Measurements from ENCODE around the gene XPO6. TPM values are rescaled to one million over a fixed set of nuclear protein-coding genes. Genes with fewer than 3 reads are reported as not detected.

XPO6 gene
- polyA plus RNA-seq, 1 of the 3 experiments (the other 2 are of a cell fraction), result 97.1 TPM

DNA sequence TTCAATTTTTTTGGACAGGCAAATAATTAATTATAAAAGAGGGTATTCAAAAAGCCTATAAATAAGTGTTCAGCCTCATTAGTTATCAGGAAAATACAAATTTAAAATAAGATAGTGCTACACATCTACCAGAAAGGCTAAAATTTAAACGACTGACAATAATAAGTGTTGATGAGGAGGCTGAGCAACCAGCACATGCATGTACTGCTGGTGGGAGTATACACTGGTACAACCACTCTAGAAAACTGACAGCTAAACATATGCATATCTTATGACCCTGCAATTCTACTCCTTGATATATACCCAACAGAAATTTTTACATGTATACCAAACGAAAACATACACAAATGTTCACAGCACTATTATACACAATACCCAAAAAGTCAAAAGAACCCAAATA lies 27.1 kb downstream of the XPO6 start:
- H3K9ac ChIP-seq, result no peak overlapping the region
- peaks cover 18% of the 10 kb centered on the region for H3F3A ChIP-seq (replicated peaks; ENCODE audit: insufficient read depth)
- H2AFZ ChIP-seq (ENCODE audit: low read depth), result no peak overlapping the region
- ChIA-PET CTCF (interaction anchor here (1.3 to 1.7 kb wide), 2 partner anchors 10 to 27 kb away, joined by 3 to 4 read pairs; no protein-coding TSS in a partner anchor), POLR2A (no interaction called here)
- no peaks in the 10 kb centered on the region for H3K27me3 ChIP-seq (ENCODE audit: insufficient read depth)
- H3K4me2 ChIP-seq, result no peak overlapping the region
- H3K27ac ChIP-seq (ENCODE audit: low read depth in 2 of 2, low read length in 1 of 2), result no peak overlapping the region
- H3K9me2 ChIP-seq, result no peaks in the 10 kb centered on the region
- DNase-seq, result no peak
- H3K4me3 ChIP-seq (ENCODE audit: low read depth in 2 of 2, low read length in 1 of 2), result no peak overlapping the region
- WGBS (ENCODE audit: low lambda C conversion rate), result 93% methylated on average over 2 of the region's 2 CpGs
- H3K79me2 ChIP-seq (ENCODE audit: insufficient read depth), result peaks cover 96% of the 10 kb centered on the region
- H3K4me1 ChIP-seq (ENCODE audit: control insufficient read depth in 1 of 2, insufficient read depth in 2 of 2, low read depth in 1 of 2, low read length in 1 of 2), result peaks cover 8 to 46% of the 10 kb centered on the region in 2 experiments
- H3K36me3 ChIP-seq (replicated peaks in 1 of 2; ENCODE audit: control insufficient read depth in 1 of 2, insufficient read depth in 2 of 2, low read length in 1 of 2), result peaks cover 8 to 11% of the 10 kb centered on the region in 2 experiments
- peaks cover 76% of the 10 kb centered on the region for H4K20me1 ChIP-seq (ENCODE audit: insufficient read depth)
- no peak for TF ChIP-seq TCF12 (IDR thresholded peaks at IDR 0.05)
- H3K9me3 ChIP-seq, result peaks cover 5% of the 10 kb centered on the region; the same call in 1 of the 2 replicates

DNA sequence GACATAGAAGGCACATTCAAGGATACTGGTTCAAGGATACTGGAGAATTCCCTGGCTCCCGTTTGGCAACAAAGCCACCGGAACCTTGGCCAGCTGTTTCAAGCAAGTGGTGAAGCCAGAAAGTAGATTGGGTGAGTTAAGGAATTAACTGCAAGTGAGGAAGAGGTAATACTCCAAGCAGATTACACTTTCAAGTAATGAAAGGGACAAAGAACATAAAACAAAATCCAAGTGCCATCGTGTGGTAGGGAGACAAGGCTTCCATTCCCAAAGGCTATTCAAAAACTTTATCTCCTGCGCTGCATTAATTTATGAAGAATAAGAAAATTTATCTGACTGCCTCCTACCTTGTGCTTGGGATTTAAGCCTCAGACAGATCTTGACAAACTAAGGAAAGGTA lies 27.8 kb downstream of the XPO6 start:
- DNase-seq, result no peak
- 93% methylated on average over 4 of the region's 4 CpGs for WGBS (ENCODE audit: low lambda C conversion rate)
- Histone ChIP-seq H3K27ac (ENCODE audit: low read depth in 2 of 2, low read length in 1 of 2) (peak overlapping the region in 1 of 2 experiments; percentile 10; a peak in 1 of 4 replicates), H3K4me2 (no peak overlapping the region), H3K4me3 (ENCODE audit: low read depth in 2 of 2, low read length in 1 of 2) (no peak overlapping the region), H2AFZ (ENCODE audit: low read depth) (no peak overlapping the region), H3K9ac (no peak overlapping the region), H3K36me3 (replicated peaks in 1 of 2; ENCODE audit: control insufficient read depth in 1 of 2, insufficient read depth in 2 of 2, low read length in 1 of 2) (peaks cover 8 to 13% of the 10 kb centered on the region in 2 experiments), H3K4me1 (ENCODE audit: control insufficient read depth in 1 of 2, insufficient read depth in 2 of 2, low read depth in 1 of 2, low read length in 1 of 2) (peaks cover 8 to 40% of the 10 kb centered on the region in 2 experiments), H3K27me3 (ENCODE audit: insufficient read depth) (no peaks in the 10 kb centered on the region), H3K9me2 (no peaks in the 10 kb centered on the region), H3F3A (replicated peaks; ENCODE audit: insufficient read depth) (peaks cover 18% of the 10 kb centered on the region), H3K9me3 (peaks cover 5% of the 10 kb centered on the region; the same call in 1 of the 2 replicates), H4K20me1 (ENCODE audit: insufficient read depth) (peaks cover 77% of the 10 kb centered on the region), H3K79me2 (ENCODE audit: insufficient read depth) (peaks cover 96% of the 10 kb centered on the region)
- POLR2A ChIA-PET, result interaction anchor here (0.6 kb wide), 1 partner anchor 854 kb away, joined by 3 read pairs; no protein-coding TSS in a partner anchor
- CTCF ChIA-PET, result interaction anchor here (0.8 to 1.7 kb wide), 2 partner anchors 27 to 33 kb away, joined by 3 to 4 read pairs; no protein-coding TSS in a partner anchor
- TF ChIP-seq RCOR1 (IDR thresholded peaks at IDR 0.05; ENCODE audit: low read length) (no peak), RXRA (IDR thresholded peaks at IDR 0.05; ENCODE audit: borderline replicate concordance, low read depth) (no peak), MAX (IDR thresholded peaks at IDR 0.05; ENCODE audit: low read depth) (no peak), FOSL2 (IDR thresholded peaks at IDR 0.05; ENCODE audit: borderline replicate concordance, low read depth) (no peak), TEAD4 (IDR thresholded peaks at IDR 0.05; ENCODE audit: borderline replicate concordance, insufficient read depth) (no peak), USF2 (IDR thresholded peaks at IDR 0.05; ENCODE audit: borderline replicate concordance, low read depth, low read length) (no peak), YY1 (IDR thresholded peaks at IDR 0.05; ENCODE audit: low read depth) (no peak), SMC3 (IDR thresholded peaks at IDR 0.05; ENCODE audit: low read depth, low read length) (no peak), IRF3 (IDR thresholded peaks at IDR 0.05; ENCODE audit: low read depth, low read length) (no peak), CTCF (IDR thresholded peaks at IDR 0.05) (no peak)
- TF ChIP-seq, protein P1, sequence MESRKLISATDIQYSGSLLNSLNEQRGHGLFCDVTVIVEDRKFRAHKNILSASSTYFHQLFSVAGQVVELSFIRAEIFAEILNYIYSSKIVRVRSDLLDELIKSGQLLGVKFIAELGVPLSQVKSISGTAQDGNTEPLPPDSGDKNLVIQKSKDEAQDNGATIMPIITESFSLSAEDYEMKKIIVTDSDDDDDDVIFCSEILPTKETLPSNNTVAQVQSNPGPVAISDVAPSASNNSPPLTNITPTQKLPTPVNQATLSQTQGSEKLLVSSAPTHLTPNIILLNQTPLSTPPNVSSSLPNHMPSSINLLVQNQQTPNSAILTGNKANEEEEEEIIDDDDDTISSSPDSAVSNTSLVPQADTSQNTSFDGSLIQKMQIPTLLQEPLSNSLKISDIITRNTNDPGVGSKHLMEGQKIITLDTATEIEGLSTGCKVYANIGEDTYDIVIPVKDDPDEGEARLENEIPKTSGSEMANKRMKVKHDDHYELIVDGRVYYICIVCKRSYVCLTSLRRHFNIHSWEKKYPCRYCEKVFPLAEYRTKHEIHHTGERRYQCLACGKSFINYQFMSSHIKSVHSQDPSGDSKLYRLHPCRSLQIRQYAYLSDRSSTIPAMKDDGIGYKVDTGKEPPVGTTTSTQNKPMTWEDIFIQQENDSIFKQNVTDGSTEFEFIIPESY (IDR thresholded peaks at IDR 0.05; ENCODE audit: borderline replicate concordance, low read depth), result no peak
